LHCN-M2 (cell line): Measurements from ENCODE around the gene AP2A1. TPM values are rescaled to one million over a fixed set of nuclear protein-coding genes. Genes with fewer than 3 reads are reported as not detected.

Source experiments
- DNase-seq: peaks from one replicate; pipeline ENCODE4 v3.0.0-alpha.2; 2012; ENCODE audit warnings: low read depth
- total RNA-seq: library from RNA; depleted of rRNA; stranded (reverse); fragments of >200 nt; gene quantifications from 2 replicates; pipeline ENCODE4 v1.2.3, GENCODE V29; 2014

AP2A1 gene
- total RNA-seq, 1 experiment from 2014 or later, result 103 TPM

DNA sequence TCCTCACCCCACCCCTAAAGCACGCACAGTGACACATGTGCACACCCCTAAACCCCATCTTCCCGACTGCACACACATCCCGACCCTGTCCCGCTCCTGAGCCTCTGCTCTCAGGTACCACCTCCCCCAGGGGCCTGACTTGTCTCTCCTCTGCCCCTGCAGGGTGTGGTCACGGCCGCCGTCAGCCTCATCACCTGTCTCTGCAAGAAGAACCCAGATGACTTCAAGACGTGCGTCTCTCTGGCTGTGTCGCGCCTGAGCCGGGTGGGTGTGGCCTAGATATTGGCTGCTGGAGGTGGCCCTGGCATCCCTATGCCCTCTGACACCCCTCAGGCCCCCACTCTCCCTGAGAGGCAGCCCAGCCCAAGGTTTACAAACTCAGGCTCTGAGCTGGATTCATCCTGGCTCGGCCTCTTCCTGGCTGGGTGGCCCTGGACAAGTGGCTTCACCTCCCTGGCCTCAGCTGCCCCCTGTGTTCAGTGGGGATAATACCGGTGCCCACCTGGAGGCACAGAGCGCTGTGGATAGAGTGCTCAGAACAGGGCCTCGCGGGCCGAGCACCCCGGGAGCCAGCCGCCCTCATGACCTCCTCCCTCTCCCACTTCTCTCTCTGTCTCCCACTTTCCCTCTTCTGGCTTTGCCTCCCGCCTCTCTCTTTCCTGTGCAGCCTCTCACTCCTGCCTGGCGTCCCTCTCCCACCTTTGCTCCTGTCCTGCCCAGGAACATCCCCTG is 26.2 kb downstream of the AP2A1 start:
- no peak for DNase-seq

DNA sequence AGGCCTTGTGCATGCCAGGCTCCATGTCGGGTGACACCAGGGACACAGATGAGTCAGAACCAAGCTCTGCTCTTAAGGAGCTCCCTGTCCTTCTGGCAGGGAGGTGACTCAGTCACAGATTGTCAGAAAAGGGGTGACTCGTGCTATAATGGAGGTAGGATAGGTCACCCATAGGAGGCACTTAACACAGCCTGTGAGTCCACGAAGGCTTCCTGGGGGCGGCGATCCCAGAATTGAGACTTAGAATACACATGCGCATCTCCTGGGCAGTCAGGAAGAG is 26.7 kb downstream of the AP2A1 start:
- DNase-seq, result peak; percentile 33

DNA sequence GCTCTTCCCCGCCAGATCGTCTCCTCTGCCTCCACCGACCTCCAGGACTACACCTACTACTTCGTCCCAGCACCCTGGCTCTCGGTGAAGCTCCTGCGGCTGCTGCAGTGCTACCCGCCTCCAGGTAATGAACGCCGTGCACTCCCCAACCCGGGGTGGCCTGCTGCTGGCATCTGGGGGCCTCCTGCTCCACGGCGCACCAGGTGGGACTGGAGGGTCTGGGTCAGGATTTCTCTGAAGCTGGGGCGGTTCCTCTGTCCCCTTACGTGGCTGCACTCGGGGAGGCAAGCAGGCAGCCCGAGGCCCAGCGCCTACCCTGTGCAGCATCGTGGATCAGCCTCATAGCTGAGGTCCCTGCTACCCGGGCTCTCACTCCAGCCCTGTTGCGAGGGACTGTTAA is 28.8 kb downstream of the AP2A1 start:
- no peak for DNase-seq

DNA sequence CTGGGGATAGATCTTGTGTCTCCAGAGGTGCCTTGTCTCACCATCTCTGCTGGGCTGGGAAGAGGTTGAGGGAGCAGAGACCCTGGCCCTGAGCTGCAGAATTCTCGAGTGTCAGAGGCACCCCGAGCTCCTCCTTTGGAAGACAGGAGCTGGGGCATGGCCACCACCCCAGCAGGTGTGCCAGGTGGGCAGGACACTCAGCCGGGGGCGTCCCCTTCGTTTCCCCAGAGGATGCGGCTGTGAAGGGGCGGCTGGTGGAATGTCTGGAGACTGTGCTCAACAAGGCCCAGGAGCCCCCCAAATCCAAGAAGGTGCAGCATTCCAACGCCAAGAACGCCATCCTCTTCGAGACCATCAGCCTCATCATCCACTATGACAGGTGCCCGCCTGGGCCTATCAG is 31.8 kb downstream of the AP2A1 start:
- DNase-seq, result no peak

DNA sequence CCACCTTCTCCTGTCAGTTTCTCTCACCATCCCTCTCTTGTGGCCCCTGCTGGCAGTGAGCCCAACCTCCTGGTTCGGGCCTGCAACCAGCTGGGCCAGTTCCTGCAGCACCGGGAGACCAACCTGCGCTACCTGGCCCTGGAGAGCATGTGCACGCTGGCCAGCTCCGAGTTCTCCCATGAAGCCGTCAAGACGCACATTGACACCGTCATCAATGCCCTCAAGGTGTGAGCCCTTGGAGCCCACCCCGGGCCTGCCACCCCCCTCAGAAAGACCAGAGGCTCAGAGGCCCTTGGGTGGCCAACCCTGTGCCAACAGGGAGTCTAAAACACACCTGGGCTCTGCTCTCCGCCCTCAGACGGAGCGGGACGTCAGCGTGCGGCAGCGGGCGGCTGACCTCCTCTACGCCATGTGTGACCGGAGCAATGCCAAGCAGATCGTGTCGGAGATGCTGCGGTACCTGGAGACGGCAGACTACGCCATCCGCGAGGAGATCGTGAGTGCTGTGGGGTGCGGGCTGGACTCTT is 32.5 kb downstream of the AP2A1 start:
- no peak for DNase-seq

DNA sequence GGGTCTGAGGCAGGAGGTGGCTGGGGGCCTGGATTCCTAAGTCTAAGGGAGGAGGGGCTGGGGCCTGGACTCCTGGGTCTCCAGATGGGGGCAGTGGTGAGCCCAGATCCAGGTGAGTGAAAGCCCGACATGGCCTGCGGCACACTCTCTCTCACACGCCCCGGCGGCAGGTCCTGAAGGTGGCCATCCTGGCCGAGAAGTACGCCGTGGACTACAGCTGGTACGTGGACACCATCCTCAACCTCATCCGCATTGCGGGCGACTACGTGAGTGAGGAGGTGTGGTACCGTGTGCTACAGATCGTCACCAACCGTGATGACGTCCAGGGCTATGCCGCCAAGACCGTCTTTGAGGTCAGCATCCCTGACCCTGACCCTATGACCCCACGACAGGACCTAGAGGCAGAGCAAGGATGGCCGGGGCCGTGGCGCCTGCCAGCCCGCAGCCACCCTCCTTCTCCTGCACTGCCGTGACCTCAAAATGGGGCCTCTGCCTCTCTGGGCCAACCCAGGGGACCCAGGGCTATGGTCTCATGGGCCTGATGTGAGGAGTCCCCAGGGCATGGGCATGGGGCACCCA is 33.1 kb downstream of the AP2A1 start:
- DNase-seq, result no peak

DNA sequence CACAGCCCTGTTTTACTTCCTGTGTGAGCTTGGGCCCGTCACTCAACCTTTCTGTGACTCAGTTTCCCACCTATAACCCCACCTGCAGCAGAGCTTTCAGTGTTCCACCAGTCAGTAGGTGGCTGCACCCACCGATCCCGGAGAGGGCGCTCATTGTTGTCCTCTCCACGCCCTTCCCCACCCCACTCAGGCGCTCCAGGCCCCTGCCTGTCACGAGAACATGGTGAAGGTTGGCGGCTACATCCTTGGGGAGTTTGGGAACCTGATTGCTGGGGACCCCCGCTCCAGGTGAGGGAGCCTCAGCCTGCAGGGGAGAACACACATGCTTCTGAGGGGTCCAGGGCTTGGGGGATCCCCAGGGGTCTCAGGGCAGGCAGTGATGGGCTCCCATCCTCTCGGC is 34.0 kb downstream of the AP2A1 start:
- no peak for DNase-seq

DNA sequence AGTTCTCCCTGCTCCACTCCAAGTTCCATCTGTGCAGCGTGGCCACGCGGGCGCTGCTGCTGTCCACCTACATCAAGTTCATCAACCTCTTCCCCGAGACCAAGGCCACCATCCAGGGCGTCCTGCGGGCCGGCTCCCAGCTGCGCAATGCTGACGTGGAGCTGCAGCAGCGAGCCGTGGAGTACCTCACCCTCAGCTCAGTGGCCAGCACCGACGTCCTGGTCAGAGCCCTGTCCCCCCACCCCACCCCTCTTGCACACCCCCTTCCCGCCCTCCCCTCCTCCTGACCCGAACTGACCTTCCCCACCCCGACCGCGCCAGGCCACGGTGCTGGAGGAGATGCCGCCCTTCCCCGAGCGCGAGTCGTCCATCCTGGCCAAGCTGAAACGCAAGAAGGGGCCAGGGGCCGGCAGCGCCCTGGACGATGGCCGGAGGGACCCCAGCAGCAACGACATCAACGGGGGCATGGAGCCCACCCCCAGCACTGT is 34.6 kb downstream of the AP2A1 start:
- DNase-seq, result no peak

DNA sequence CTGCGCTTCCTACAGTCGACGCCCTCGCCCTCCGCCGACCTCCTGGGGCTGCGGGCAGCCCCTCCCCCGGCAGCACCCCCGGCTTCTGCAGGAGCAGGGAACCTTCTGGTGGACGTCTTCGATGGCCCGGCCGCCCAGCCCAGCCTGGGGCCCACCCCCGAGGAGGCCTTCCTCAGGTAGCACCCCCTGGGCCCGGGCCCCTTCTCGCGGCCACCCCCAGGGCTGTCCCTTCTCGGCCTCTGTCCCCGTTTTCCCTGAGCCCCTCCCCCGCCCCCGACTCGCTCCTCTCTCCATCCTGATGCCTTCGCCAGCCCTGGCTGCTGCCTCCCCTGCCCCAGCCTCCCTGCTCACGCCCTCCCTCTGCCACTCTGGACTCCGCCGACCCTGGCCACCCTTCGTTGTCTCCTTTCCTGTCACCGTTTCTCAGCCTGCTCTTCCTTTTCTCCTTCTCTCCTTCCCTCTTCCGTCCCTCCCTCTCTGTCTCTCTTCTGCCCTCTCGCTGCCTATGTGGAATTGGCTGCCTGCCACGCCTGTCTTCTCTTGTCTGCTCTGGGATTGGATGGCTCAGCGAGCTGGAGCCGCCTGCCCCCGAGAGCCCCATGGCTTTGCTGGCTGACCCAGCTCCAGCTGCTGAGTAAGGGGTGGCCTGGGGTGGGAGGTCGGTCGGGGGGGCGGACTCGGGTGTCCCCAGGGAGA is 35.3 kb downstream of the AP2A1 start:
- DNase-seq, result no peak

DNA sequence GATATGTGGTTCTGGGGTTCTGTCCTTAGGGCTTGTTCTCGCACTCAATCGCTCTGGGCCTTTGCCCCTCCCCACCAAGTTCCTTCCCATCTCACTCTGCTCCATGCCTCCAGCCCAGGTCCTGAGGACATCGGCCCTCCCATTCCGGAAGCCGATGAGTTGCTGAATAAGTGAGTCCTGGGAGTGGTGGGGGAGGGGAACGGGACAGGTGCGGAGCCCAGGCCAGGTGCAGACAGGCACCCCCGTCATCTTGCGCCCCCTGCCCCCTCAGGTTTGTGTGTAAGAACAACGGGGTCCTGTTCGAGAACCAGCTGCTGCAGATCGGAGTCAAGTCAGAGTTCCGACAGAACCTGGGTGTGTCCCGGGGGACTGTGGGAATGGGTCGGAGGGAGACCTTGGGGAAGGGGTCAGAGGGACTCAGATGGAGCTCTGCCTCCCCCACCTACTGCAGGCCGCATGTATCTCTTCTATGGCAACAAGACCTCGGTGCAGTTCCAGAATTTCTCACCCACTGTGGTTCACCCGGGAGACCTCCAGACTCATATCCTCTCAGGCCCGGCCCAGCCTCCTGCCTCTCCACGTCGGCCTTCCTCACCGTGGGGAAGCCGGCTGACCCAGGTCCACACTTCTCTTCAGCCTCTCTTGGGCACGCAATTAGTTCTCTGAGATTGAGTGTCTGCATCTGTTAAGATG is 36.2 kb downstream of the AP2A1 start:
- DNase-seq, result no peak

DNA sequence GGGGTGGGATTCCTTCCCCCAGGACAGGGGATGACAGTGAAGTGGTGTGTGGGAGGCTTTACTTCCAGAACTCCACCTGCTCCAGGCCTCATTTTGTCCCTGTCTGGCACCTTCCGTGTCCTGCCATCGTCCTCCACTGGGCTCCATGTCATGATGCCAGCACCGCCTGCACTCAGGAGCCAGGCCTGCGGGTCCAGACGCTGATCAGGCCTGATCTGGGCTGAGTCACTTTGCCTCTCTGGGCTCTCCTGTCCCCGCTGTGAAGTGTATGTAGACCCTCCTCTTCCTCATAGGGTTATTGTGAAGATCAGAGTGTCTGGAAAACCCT is 36.7 kb downstream of the AP2A1 start:
- no peak for DNase-seq

DNA sequence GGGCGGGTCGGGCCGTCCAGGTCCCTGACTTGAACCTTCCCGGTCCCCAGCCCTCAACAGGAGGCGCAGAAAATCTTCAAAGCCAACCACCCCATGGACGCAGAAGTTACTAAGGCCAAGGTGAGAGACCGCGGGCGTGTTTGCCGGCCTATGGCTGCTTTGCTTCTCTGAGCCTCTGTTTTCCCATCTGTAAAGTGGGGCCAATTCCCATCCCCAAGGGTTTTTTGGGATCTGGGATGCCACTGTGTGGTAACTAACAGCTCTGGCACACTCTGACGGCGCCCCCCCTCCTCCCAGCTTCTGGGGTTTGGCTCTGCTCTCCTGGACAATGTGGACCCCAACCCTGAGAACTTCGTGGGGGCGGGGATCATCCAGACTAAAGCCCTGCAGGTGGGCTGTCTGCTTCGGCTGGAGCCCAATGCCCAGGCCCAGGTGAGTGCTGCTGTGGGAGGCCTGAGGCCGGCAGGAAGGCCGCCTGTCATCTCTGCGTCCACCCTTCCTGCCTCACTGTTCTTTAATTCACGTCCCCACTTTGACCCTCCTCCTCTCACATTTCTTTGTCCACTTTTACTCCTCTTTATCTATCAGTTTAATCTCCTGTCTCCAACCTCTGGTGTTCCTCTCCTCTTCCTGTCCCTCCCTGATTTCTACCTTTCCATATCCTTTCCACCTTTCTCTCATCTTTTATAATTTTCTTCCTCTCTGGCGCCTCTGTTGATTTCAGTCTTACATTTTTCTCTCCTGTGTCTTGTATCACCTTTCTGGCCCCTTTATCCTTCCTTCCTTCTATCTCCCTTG is 39.2 kb downstream of the AP2A1 start:
- no peak for DNase-seq

DNA sequence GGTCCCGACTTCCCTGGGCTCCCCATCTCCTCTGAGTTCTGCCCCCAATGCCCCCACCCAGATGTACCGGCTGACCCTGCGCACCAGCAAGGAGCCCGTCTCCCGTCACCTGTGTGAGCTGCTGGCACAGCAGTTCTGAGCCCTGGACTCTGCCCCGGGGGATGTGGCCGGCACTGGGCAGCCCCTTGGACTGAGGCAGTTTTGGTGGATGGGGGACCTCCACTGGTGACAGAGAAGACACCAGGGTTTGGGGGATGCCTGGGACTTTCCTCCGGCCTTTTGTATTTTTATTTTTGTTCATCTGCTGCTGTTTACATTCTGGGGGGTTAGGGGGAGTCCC is 39.8 kb downstream of the AP2A1 start:
- no peak for DNase-seq

DNA sequence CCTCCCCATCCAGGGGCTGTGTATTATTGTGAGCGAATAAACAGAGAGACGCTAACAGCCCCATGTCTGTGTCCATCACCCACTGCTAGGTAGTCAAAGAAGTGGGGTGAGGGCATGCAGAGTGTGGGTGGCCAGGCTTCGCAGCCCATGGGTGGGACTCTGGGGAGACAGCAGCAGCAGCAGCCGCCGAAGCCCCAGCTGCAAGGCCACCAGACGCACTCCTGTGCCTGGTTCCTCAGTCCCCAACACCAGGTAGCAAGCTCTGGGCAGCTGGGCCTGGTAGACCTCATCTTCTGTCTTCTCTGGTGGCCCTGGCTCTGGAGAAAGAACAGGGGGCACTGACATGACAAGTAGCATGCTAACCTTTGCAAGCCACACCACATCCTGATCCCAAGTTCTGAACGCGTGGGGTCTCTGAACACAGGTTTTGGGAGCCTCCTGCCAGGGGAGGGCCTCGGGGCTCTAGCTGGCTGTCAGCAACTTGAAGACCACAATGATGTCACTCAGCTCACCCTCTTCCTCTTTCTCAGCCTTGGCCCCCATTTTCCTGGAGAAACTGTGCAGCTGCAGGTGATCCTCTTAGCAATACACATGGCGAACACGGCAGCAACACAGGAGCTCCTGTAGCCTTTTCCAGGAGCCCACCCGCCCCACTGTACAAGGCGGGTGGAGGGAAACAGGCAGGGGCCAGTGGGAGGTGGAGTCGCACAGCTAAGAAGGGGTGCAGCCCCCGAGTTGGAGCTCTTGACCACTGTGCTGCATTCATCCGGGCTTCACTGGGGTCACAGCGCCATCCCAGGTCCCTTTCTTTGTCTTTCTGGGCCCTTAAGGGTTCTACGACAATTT is 40.5 kb downstream of the AP2A1 start:
- no peak for DNase-seq

DNA sequence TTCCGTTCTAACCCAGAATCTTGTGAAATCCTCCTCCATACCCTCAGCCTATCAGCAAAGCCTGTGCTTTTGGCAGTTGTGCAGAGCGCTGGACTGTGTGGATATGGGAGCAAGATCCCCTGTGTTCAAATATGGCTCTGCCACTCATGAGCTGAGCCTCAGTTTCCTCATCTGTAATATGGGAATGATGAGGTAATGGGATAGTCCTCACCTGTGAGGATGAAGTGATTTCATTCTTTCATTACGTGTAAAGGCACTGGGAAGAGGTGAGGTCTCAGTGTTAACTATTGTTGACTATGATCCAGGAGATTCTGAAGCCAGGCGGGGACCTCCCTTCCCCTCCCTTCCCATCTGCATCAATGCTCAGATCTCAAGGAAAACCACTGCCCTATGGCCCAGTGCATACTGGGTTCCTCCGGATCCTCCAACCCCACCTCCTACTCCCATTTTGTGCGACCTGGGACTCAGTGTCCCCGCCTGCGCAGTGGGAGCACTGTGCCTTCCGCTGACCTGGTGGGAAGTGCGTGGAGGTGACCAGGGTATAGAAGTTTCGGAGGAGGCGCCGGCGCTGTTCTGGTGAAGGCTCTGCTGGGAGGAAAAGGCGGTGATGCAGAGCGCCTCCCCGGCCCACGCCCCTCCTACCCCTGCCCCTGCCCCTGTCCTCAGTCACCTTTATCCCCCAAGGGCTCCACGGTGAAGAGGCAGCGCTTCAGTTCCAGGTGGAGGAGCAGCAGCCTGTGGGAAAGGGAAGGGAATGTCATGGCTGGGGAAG is 41.3 kb downstream of the AP2A1 start:
- no peak for DNase-seq

DNA sequence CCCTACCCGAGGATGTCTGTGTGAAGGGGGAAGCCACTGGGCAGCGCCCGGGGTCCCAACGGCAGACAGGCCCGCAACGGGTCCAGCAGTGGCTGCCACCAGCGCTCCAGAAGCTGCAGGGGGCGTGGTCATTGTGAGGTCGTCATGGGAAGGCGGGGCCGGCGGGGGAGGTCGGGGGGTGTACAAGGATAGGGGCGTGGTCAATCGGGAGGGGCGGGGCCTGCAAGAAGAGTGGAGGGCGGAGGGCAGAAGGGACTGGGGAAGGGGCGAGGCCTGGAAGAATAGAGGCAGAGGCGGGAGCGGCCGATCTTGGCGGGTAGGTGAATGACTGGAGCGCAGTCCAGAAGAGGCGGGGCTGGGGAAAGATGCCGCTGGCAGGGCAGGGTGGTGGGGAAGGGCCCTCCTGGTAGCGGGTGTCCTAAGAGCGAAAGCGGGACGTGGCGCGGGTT is 41.9 kb downstream of the AP2A1 start:
- peak; percentile 68 for DNase-seq

DNA sequence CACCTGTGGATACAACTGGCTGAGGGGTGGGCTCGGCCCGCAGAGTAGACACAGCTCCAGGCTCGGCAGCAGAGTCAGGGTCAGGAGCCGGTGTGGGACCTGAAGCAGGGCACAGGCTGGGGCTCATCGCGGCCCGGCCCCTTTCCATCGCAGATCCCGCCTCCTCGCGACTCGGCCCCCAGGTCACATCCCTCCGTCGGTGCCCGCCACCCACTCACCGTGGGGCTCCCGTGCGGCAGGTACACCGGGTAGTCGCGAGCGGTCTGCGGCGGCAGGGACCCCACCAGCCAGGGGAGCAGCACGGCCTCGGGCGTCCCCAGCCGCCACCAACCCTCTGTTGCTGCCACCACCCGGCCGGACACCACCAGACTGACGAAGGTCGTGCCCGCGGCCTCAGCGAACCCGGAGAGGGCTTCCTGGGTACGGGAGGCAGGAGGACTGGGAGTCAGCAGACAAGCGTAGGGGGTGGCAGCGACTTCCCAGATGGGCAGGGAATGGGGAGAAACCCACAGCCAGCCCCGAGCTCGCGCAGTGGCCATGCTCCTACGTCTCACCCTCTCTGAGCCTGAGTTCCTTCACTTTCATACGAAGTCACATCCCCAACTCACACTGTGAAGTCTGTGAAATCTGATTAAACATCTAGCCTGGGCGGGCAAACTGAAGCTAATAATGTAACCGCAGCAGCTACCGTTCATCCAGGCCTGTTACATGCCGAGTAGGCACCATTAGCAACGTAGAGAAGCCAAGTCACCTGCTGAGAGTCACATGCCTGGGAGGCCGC is 42.5 kb downstream of the AP2A1 start:
- no peak for DNase-seq

DNA sequence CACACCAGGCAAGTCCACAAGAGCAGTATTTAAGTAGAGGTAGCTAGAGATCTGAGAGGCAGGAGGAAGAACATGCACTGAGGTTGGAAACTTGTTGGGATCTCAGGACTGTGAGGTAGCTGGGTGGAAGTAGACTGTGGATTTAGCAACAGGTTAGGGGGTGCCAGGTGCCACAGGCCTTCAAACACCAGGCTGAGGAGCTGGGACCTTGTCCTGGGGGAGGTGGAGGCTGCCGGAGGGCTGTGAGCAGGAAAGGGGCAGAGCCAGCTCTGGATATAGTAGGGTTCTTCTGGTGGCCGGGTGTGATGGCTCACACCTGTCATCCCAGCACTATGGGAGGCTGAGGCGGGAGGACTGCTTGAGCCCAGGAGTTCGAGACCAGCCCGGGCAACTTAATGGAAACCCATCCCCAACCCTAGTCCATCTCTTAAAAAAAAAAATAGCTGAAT is 43.2 kb downstream of the AP2A1 start:
- DNase-seq, result no peak

DNA sequence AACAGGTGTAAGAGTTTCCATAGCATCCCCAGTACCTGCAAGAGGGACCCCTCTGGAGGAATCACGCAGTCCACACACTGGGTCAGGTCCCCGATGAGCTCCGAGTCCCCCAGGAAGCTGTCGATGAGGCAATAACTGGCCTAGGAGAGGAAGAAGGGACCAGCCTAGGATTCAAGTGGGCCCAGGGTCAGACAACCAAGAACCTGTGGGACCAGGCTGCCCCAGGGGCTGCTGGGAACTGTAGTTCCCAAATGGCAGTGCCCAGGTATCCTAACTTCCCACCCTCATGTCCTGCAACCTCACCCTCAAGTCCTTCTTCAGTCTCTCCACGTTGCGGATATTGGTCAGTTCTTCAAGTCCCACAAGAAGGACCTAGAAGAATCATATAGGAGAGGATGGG is 44.5 kb downstream of the AP2A1 start:
- DNase-seq, result no peak
